Measurements from ENCODE around the gene NOP9.

DNA sequence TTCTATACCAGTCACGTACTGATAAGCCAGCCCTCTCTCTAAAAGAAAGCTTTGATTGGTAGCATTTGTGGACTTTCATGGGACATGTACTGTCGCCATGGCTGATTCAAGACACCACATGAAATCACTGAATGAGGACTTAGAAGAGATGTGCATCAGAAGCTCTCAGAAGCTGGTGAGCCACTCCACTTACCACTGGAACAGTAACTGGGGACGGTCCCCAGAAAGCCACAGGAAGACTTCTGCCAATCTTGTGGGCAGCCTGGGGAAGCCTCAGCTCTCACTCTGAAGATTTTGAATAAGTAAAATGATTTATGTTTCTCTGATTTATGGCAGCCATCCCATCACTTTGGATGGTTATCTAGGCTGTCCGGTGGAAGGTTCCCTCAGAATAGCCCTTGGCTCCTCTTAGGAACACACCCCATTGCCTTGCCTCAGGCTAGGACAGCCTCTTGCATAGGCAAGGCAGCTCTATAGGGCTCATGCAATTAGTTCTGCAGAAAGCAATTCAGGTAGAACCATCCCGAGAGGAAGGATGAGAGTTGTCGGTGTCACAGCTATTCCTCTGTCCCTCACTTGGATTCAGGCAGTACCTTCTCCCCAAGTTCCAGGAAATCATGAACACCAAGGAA lies 9.9 kb upstream of the NOP9 start:
- TF ChIP-seq, protein P1, sequence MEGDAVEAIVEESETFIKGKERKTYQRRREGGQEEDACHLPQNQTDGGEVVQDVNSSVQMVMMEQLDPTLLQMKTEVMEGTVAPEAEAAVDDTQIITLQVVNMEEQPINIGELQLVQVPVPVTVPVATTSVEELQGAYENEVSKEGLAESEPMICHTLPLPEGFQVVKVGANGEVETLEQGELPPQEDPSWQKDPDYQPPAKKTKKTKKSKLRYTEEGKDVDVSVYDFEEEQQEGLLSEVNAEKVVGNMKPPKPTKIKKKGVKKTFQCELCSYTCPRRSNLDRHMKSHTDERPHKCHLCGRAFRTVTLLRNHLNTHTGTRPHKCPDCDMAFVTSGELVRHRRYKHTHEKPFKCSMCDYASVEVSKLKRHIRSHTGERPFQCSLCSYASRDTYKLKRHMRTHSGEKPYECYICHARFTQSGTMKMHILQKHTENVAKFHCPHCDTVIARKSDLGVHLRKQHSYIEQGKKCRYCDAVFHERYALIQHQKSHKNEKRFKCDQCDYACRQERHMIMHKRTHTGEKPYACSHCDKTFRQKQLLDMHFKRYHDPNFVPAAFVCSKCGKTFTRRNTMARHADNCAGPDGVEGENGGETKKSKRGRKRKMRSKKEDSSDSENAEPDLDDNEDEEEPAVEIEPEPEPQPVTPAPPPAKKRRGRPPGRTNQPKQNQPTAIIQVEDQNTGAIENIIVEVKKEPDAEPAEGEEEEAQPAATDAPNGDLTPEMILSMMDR (conservative IDR thresholded peaks at IDR 0.05; ENCODE audit: low read depth, low read length), result no peak
- no peak for TF ChIP-seq EZH2 (IDR thresholded peaks at IDR 0.05; ENCODE audit: borderline replicate concordance, low read depth, low read length, poor library complexity, severe bottlenecking)
